GM12875 (cell line): Measurements from ENCODE around the gene SRRM2.

Experiments
- H3K4me3 ChIP-seq: one replicate; pipeline ENCODE4 v1.5.1; 2011; ENCODE audit warnings: low read depth, low read length, control low read depth
- CTCF ChIP-seq: IDR thresholded peaks from 2 replicates; pipeline ENCODE4 v1.5.1; 2011; ENCODE audit warnings: low read depth, mild to moderate bottlenecking, control low read depth, inconsistent platforms, low read length, moderate library complexity, borderline replicate concordance; ENCODE audit not compliant: insufficient read depth

The SRRM2 gene

GRCh38 chr16:2806286-2806685 lies 53.8 kb downstream of the SRRM2 start:
- no peak for TF ChIP-seq CTCF
- no peak overlapping the region for H3K4me3 ChIP-seq

- TF ChIP-seq CTCF, result no peak
- H3K4me3 ChIP-seq, result no peak overlapping the region
Observed at GRCh38 chr16:2808181-2808580, 55.7 kb downstream of the SRRM2 start.

DNA sequence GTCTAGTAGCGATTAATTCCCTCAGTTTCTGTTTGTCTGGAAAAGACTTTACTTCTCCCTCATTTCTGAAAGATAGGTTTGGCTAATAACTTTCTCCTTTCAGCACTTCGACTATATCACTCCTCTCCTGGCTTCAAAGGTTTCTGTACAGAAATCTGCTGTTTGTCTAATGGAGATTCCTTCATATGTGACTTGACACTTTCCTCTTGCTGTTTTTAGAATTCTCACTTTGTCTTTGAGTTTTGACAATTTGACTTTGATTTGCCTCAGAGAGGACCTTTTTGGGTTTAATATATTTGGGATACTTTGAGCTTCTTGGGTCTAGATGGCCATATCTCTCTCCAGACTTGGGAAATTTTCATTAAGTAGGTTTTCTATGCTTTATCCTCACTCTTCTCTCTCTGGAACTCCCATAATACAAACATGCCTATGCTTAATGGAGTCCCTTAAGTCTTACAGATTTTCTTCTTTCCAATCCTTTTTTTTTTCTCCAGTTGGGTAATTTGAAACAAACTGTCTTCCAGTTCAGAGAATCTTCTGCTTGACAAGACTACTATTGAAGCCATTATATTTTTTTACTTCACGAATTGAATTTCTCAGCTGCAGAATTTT lies 56.8 kb downstream of the SRRM2 start:
- TF ChIP-seq CTCF, result no peak
- no peak overlapping the region for H3K4me3 ChIP-seq

GRCh38 chr16:2810651-2811050 lies 58.2 kb downstream of the SRRM2 start:
- TF ChIP-seq CTCF, result no peak
- no peak overlapping the region for H3K4me3 ChIP-seq

DNA sequence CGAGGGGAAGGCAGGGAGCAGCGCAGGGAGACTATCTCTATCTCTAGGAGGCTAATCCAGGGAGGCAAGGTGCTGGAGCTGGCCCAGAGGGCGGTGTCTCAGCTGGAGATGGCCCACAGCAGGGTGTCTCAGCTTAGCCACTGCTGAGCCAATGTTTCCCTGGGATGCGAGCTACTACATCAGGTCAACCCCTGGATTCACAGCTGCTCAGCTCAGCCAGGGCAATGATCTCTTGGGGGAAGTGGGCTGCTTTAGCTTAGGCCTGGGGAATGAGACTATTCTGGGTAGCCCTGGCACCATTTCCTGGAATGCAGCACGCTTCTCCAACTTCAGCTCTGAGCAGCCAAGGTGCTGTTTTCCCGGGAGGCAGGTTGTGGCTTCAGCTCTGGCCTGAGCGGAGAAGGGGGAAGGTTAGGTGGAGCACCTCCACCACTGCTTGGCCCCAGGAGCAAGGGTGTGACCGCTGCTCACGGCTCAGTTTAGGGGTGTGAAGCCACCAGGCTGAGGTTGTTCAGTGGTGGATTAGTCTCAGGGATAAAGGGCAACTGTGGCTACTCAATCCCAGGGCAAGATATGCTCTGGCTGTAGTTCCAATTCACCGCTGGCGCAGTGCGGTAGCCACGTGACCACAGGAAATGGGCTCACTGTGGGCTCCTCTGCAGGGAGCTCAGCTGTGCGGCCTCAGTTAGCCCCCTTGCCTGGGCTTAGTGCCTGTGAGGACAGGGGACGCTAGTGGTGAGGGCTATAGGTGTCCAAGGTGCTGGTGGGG lies 59.4 kb downstream of the SRRM2 start:
- no peak overlapping the region for H3K4me3 ChIP-seq
- no peak for TF ChIP-seq CTCF

- TF ChIP-seq CTCF, result no peak
- no peak overlapping the region for H3K4me3 ChIP-seq
Observed at GRCh38 chr16:2813771-2814221, 61.4 kb downstream of the SRRM2 start.
